HL-60 (cell line): ENCODE measurements around the gene EHD1.

Experiments used
- DNase-seq, 2 experiments: peaks; one replicate each; pipeline ENCODE4 v3.0.0-alpha.2; 2010 to 2020; ENCODE audit warnings: low read depth in 1 of 2, low spot score in 1 of 2
- H3K27ac ChIP-seq: fragments of 250-450 bp; sonication (Bioruptor Pico); replicated peaks from 2 replicates; pipeline ENCODE4 v1.5.1; 2020; ENCODE audit warnings: mild to moderate bottlenecking, moderate library complexity
- H3K27me3 ChIP-seq: fragments of 250-450 bp; sonication (Bioruptor Pico); 2 replicates; pipeline ENCODE4 v1.5.1; 2021; ENCODE audit warnings: mild to moderate bottlenecking, moderate library complexity; ENCODE audit not compliant: insufficient read depth, poor library complexity, severe bottlenecking
- H3K4me3 ChIP-seq: replicated peaks from 2 replicates; pipeline ENCODE4 v1.5.1; 2011; ENCODE audit warnings: mild to moderate bottlenecking, control low read depth, low read length; ENCODE audit not compliant: insufficient read depth
- GABPA ChIP-seq: IDR thresholded peaks from 2 replicates; pipeline ENCODE4 v1.6.1; 2012; ENCODE audit warnings: low read depth
- POLR2AphosphoS5 ChIP-seq: IDR thresholded peaks from 2 replicates; pipeline ENCODE4 v1.6.1; 2012; ENCODE audit warnings: low read depth
- SPI1 ChIP-seq: IDR thresholded peaks from 2 replicates; pipeline ENCODE4 v1.6.1; 2012; ENCODE audit warnings: low read depth, mild to moderate bottlenecking, borderline replicate concordance
- TF ChIP-seq, protein P1 (sequence below): IDR thresholded peaks from 2 replicates; pipeline ENCODE4 v1.6.1; 2012; ENCODE audit warnings: low read depth; ENCODE audit not compliant: insufficient replicate concordance
- TF ChIP-seq, protein P2 (sequence below): IDR thresholded peaks from one replicate; pipeline ENCODE4 v1.5.1; 2011; ENCODE audit warnings: low read length, control low read depth, inconsistent platforms; ENCODE audit not compliant: insufficient read depth

The EHD1 gene

DNA sequence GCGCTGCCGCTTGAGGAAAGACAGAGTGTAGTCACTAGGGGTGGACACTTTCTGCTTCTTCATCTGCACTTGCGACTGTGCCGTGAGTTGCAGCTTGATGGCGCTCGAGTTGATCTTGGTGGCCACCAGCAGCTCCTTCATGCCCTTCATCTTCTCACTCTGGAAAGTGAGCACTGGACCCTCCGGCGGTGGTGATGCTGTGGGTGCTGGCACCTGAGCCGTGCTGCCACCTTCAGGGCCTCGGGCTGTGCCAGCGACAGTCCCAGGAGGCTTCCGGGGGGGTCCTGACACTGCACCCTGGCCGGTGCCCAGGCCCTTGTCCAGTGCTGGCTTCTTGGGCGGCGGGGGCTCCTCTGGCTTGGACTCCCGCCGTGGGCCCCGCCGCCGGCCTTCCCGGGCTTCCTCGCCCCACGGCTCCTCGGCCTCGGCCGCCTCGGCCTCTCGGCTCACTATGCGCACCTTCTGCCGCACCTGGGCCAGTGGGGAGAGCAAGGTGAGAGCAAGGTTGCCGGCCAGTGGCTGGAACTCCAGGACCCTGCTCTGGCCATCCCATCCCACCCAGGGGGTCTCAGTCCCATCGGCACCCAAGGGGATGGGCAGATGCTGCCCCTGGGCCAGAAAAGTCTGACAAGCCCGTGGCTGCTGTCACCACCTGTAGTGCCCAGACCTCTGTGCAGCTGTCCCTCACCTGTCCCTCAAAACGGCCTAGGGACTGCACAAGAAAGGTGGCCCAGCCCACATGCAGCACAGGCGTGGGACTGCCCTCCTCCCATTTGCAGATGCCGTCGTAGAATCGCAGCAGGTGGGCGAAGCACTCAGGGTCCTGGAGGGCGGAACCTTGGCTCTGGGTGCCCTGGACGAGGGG, 73.8 kb downstream of the EHD1 start:
- DNase-seq, result no peak
- no peaks in the 10 kb centered on the region for H3K27me3 ChIP-seq
- TF ChIP-seq, protein P1, sequence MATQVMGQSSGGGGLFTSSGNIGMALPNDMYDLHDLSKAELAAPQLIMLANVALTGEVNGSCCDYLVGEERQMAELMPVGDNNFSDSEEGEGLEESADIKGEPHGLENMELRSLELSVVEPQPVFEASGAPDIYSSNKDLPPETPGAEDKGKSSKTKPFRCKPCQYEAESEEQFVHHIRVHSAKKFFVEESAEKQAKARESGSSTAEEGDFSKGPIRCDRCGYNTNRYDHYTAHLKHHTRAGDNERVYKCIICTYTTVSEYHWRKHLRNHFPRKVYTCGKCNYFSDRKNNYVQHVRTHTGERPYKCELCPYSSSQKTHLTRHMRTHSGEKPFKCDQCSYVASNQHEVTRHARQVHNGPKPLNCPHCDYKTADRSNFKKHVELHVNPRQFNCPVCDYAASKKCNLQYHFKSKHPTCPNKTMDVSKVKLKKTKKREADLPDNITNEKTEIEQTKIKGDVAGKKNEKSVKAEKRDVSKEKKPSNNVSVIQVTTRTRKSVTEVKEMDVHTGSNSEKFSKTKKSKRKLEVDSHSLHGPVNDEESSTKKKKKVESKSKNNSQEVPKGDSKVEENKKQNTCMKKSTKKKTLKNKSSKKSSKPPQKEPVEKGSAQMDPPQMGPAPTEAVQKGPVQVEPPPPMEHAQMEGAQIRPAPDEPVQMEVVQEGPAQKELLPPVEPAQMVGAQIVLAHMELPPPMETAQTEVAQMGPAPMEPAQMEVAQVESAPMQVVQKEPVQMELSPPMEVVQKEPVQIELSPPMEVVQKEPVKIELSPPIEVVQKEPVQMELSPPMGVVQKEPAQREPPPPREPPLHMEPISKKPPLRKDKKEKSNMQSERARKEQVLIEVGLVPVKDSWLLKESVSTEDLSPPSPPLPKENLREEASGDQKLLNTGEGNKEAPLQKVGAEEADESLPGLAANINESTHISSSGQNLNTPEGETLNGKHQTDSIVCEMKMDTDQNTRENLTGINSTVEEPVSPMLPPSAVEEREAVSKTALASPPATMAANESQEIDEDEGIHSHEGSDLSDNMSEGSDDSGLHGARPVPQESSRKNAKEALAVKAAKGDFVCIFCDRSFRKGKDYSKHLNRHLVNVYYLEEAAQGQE, result no peak
- TF ChIP-seq POLR2AphosphoS5, result no peak
- TF ChIP-seq GABPA, result no peak
- TF ChIP-seq, protein P2, sequence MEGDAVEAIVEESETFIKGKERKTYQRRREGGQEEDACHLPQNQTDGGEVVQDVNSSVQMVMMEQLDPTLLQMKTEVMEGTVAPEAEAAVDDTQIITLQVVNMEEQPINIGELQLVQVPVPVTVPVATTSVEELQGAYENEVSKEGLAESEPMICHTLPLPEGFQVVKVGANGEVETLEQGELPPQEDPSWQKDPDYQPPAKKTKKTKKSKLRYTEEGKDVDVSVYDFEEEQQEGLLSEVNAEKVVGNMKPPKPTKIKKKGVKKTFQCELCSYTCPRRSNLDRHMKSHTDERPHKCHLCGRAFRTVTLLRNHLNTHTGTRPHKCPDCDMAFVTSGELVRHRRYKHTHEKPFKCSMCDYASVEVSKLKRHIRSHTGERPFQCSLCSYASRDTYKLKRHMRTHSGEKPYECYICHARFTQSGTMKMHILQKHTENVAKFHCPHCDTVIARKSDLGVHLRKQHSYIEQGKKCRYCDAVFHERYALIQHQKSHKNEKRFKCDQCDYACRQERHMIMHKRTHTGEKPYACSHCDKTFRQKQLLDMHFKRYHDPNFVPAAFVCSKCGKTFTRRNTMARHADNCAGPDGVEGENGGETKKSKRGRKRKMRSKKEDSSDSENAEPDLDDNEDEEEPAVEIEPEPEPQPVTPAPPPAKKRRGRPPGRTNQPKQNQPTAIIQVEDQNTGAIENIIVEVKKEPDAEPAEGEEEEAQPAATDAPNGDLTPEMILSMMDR, result no peak
- no peak for TF ChIP-seq SPI1
- no peak overlapping the region for H3K4me3 ChIP-seq
- H3K27ac ChIP-seq, result no peak overlapping the region

DNA sequence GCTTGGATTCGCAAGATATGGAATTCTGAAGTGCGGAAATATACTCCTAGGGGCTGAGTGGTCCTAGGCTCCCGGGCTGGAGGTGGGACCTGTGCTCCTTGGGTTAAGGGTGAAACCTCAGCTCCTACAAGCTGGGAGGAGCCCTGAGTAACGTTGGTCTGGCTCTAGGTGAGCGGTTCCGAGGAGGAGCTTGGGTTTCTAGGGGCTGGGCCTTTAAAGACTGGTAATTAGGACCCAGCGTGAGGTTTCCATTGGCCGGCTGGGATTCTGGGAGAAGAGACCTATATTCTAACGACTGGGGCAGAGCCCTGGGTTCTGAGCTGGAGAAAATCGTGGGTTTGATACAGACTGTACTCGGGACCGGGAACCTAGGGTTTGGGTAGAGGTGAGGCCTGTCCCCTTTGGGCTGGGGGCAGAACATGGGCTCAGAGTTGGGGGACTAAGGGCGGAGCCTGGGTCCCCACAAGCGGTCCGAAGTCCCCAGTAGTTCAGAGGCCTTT, 74.5 kb downstream of the EHD1 start:
- DNase-seq, result no peak
- peak overlapping the region; percentile 62 for H3K4me3 ChIP-seq
- TF ChIP-seq, protein P2, result no peak
- no peak for TF ChIP-seq SPI1
- TF ChIP-seq POLR2AphosphoS5, result no peak
- TF ChIP-seq GABPA, result no peak
- H3K27me3 ChIP-seq, result no peaks in the 10 kb centered on the region
- H3K27ac ChIP-seq, result peak overlapping the region; percentile 61

DNA sequence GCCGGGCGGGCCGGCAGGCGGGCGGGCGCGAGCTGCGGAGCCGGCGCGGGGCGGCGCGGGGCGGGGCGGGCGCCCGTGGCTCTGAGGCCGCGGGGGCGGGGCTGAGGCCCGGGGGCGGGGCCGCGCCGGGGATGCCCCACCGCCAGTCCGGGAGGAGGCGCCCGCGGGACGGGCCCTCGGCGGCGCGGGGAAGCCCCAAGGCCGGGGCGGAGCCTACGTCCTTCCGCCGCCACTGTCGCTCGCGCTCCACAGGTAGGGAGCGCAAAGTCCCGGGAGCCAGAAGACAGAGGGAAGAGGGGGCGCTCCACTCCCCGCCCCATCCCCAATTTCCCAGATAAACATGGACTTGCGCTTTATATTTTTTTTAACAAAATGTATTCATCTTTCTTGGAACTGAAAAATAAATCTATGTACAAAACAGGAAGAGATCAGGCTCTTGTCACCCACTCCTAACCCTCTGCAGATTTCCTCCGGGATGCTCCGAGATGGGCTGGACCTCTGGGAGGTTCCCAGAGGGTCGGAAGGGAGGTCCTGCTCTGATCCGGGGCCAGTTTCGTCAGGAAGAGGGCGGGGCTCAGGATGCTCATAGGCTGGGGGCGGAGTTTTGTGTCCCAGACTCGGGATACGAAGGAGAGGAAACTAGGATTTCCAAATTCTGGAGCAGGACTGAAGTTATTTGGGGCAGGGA, 75.1 kb downstream of the EHD1 start, which contains the start of gene MAP4K2:
Gene MAP4K2, minus strand, starts transcription at position 57 of the 688 bp plus-strand sequence. CDS start 65 bp downstream, outside the sequence.
- H3K27me3 ChIP-seq, result no peaks in the 10 kb centered on the region
- TF ChIP-seq, protein P1, result no peak
- TF ChIP-seq SPI1 (no peak), POLR2AphosphoS5 (no peak), GABPA (no peak)
- TF ChIP-seq, protein P2, result no peak
- peak within 1 kb of the TSS; percentile 85 for H3K27ac ChIP-seq
- H3K4me3 ChIP-seq, result peak within 1 kb of the TSS; percentile 76
- peak; percentile 54 to 72 for DNase-seq
